Measurements from ENCODE around the gene CACNB4.

Gene CACNB4

DNA sequence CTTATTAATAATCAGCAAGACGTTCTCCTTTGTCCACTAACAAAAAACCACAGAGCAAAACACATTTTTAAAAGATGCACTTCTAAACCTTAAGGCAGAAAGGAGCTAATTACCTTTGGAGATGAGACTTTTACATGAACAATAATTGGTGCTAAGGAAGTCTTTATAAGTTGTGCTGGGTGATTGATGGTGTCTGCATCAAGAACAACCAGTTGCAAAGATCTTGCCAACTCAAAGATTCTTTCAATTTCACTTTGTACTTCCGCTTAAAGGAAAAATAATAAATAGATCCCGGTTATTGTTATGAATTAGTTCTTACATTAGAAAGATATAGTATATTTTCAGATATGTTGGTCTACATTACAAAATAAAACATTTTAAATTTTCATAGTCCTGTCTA is 243.7 kb downstream of the CACNB4 start:
- no peak for DNase-seq (ENCODE audit: low read depth in 2 of 2)

DNA sequence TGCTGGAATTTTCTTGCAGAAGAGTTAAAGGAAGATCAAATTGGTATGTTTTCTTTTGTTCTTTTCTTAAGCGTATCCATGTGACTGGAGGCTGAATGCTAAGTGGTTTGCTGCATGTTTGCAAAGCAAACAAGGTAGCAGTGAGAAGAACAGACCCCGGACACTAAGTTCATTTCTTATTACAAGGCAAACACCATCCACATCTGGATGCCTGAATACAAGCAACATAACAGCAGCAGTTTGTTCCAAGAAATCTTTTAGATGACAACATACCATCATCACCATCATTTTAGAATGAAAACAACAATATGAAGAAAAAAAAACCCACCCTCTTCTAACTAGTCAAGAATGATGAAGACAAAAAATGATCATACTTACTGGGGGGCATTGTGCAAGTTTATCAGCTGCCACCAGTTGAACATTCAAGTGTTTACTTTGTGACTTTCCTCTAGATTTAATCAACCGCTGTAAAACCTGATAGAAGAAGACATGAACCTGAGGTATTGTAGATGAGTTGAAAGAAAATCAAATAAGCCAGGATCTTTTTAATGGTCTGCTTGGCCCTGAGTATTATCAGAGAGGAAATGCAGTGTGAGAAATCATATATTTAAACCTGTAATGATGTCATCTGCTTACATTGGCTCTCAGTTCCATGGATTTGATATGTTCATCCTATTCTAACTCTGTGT is 245.6 kb downstream of the CACNB4 start:
- DNase-seq (ENCODE audit: low read depth in 2 of 2) = no peak

DNA sequence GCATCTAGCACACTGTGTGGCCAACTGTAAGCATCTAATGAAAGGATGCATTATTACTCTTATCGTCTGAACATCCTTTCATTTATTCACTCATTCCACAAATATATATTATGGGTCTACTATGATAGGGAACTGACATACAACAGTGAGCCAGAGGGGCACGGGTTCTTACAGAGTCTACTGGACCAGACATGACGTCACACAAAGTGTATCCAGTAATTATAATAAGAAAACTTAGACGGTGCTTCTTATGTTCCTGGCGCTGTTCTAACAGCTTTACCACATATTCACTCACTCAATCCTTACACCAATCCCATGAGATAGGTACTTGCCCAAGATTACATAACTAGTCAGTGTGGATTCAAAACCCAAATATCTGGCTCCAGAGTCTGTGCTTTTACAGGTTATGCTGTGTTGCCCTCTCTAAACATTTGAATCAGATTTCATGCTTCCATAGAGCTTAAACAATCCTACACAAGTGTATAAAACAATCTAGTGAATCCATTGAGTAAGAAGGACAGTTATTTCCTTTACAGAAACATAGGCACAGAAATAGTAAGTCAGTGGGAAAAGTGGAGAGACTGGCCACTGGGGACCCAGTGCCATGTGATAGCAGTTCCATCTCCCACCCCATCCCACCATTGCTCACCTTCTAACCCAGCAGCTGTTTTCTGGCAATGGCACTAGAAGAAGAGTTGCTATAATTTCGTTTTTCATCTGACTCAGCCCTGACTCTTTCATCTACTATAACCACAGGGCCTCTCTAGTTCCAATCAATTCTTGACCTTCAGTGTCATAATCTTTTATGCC is 246.4 kb downstream of the CACNB4 start:
- no peak for DNase-seq (ENCODE audit: low read depth in 2 of 2)

DNA sequence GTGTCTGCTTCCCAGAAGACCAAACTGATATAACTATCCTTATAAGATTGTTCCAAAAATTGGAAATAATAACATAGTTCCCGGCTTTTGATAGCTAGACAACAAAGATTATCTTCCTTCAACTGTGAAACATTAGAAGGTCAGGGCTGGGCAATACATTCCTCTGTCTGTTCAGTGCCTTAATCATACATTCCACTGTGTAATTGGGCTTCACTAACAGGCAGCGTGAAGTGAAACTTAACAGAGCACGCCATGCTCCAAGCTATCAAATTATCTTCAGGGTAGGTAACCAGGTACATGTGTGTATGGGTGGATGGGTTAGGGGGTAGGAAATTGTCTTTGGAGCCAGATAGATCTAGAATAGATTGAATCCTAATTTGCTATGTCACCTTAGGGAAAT is 247.1 kb downstream of the CACNB4 start:
- DNase-seq (ENCODE audit: low read depth in 2 of 2) = no peak

DNA sequence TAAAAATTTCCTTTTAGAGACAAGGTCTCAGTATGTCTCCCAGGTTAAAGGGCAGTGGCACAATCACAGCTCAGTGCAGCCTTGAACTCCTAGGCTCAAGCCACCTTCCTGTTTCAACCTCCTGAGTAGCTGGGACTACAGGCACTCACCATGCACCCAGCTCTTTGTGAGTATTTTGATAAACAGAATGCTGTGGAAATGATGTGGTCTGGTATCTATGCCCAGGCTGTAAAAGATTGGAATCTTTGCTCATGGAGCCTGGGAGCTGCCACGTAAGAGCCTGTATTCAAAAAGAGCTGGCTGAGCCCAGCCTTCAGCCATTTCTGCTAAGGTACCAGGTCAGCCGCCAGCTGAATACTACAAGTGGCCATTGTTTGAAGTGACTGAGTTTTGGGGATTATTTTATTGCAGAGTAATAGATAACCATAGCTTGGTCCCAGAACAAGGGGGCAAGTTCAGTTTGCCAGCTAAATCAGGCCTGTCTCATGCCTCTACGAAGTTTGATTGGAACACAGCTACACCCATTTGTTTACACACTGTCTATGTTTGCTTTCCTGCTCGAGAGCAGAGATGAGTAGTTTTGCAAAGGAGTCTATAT is 249.3 kb downstream of the CACNB4 start:
- no peak for DNase-seq (ENCODE audit: low read depth in 2 of 2)

DNA sequence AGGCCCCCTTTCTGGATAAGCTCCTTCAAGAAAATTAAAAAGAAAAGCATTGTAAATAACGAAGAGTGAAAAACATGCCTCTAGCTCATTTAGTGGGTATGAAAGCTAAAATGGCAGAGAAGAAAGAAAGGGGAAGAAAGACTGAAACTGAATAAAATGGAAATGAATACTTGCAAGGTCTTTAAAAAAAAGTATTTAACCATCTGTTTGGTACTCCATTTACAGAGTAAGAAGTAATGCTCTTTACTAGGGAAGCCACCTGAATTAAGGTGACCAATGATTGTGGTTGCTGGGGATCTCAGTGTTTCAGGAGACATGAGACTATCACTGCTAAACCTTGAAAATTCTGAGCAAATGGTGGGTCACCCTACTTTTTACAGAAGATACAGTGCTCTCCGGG is 253.0 kb downstream of the CACNB4 start:
- no peak for DNase-seq (ENCODE audit: low read depth in 2 of 2)

DNA sequence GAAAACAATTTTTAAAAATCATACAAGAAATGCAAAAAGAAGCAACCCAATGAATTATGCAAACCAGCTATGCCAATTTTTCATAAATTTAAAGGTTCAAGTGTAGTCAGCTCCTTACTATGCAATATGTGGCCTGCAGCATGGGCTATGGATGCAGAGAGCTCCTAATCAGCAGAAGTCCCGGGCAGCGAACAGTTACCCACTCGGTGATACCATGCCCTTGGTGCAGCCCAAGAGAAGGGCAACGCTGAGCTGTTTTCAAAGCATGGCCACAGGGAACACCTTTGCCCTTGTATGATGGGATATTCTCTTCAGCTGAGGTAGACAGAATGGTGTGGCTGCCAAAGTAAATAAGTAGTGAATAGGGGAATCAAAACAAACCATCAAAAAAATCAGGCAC is 253.4 kb downstream of the CACNB4 start:
- no peak for DNase-seq (ENCODE audit: low read depth in 2 of 2)

DNA sequence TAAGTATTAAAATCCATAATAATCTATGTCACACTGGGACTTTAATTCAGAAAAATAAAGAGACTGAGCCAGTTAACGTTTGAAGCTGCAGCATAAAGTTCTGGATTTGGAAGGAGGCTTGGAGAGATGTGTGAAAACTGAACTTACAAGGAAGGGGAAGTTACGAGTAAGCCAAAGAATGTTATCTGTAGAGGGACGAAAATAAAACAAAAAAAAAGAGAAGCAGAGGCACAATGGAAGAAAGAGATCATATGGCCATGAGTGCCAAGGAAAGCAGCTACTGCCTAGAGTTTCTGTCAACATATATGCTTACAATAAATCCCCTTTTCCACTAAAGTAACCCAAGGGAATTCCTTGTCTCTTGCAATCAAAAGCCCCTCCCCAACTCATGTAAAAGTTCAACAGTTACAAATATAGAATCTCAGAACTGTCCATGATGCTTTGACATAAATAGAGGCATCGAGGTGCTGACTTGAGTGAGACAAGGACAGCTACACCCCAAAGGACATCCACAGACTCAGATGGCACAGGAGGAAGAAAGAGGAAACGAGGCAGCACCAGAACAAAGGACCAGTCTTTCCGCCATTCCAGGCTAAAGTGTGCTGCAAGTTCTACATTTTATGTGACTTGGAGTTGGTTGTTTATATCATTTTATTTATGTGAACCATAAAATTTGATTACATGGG is 254.5 kb downstream of the CACNB4 start:
- DNase-seq (ENCODE audit: low read depth in 2 of 2) = no peak

DNA sequence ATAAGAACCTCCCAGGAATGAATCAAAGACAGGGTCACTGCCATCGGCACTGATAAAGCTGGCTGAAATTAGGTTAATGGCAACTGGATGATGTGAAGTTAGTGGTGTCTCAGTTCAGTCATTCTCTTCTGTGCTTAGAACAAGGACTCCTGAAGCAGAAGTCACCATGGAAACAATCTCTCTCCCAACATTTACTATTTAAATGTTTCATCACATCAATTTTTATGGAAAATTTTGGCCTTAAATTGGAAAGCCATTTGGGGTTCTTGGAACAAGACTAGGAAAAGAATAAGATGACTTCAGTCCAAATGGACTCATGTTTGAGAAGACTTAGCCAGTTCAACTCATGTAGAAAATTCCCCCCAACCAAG is 255.2 kb downstream of the CACNB4 start:
- no peak for DNase-seq (ENCODE audit: low read depth in 2 of 2)

DNA sequence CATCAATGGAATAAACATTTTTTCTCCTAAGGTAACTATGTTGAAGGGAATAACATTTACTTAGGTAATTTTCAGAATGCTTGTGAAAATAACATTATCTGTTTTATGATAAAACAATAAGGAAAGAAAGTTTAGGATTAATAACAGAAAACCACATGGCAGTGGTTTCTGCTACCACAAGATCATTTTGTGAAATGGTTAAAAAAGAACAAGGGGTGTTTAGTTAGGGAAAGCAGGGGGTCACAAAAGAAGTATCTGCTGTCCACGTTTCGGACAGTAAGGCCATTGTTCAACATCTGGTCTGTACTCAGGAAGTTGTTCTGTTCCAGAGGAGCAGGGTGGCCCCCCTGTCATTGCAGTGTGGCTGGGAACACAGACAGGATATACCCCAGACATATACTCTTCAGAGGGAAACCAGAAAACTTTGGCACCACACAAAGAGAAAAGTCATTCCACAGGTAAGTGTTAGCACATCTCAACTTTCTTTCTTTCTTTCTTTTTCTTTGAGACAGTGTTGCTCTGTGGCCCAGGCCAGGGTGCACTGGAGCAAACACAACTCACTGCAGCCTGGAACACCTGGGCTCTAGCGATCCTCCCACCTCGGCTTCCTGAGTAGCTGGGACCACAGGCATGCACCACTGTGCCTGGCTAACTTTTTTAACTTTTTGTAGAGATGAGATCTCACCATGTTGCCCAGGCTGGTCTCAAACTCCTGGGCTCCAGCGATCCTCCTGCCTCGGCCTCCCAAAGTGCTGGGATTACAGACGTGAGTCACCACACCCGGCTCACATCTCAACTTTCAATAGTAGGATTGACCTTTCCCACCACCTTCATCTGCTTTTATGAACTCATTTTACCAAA is 255.8 kb downstream of the CACNB4 start:
- no peak for DNase-seq (ENCODE audit: low read depth in 2 of 2)

DNA sequence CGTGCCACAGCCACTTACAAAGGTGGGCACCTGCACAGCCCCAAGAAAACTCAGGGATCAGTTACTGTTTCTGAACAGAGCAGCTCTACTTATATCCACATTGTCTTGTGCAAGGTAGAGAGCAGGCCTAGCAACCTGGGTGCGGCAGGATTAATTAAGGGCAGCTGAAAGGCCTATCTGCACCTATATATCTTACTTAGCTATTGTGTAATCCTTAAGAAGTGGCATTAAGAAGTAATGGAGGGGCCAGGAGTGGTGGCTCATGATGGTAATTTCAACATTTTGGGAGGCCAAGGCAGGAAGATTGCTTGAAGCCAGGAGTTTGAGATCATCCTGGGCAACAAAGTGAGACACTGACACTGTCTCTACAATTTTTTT is 257.8 kb downstream of the CACNB4 start:
- no peak for DNase-seq (ENCODE audit: low read depth in 2 of 2)

DNA sequence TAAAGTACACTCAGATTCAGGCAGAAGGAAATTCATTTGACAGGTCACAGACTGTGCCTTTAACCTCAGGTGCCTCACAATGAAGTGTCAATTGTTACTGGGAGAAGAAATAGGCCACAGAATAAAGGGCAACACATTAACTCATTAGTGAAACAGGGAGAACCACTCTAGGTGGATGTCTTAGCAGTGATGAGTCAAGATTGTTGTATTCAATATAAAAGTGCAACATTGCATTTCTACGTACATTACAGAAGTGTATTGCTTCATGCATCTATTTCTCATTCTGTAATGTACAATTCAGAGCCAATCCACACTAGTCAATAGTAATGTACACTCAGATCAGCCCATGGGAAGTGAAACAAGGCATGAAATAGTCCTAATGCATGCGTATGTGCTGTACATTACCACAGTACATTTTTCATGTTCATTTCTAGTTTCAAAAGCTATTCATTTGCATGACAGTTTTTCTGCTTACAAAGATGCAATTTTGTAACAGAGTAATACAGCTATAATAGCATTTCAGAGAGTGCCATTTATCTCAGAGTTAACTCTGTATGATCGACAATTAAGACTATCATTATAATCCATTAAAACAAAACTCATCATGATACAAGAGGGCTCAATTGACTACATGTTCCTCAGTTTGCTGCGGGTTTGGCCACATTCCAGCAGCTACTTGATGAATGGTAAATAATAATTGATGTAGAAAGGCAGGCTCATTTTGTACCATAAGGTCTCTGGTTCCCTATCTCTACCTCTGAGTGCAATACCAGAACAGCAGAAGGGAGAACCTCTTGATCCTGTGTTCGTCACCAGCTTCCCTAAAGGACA is 258.4 kb downstream of the CACNB4 start:
- no peak for DNase-seq (ENCODE audit: low read depth in 2 of 2)

DNA sequence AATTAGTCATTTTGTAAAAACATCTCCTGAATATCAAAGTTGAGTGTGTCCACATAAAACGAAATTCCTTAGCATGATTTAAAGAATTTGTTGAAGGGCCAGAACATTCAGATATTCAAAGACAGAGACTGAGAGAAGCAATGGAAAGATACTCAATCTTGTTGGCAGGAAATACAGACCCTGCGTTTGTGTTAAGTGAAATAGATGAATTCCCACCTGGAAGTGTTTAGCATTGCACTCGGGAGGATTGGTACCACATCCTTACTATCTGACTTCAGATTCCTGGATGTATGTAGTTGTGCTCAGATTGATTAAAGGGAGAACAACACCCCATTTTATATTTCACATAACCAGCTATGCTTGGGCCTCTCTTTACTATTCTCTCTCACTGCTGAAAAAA is 260.9 kb downstream of the CACNB4 start:
- DNase-seq (ENCODE audit: low read depth in 2 of 2) = no peak

DNA sequence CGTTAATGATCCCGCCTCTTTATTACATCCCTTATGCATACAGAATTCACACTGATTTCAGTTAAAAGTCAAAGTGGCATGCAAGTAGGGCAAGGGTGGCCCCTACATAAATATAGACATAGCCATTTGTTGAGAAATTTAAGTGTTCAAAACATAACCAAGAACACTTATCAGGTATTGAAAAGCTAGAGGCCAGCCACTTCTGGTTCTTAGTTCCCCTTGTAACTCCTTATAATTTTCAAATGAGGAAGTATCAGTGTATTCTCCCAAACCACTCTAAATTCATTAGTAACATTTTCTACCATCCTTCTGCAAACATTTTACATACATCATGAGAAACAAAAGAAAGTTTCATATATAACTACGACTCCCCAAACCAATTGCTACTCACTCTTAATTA is 264.9 kb downstream of the CACNB4 start:
- DNase-seq (ENCODE audit: low read depth in 2 of 2) = no peak

DNA sequence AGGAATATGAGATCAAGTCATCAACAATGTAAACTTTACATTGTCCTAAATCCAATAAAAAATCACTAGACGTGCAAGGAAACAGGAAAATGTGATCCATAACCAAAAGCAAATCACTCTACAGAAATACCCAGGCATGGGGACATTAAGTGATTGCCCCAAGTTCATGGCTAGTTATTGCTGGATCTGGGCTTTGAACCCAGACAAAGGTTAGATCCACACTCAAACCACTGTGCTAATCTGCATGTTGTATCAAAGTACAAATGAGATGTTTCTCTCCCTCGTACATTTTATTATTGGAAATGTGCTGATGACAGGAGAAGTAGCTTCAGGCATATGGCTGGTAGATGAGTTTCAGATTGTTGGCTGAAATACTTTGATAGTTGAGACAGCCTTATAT is 267.9 kb downstream of the CACNB4 start:
- DNase-seq (ENCODE audit: low read depth in 2 of 2) = no peak

DNA sequence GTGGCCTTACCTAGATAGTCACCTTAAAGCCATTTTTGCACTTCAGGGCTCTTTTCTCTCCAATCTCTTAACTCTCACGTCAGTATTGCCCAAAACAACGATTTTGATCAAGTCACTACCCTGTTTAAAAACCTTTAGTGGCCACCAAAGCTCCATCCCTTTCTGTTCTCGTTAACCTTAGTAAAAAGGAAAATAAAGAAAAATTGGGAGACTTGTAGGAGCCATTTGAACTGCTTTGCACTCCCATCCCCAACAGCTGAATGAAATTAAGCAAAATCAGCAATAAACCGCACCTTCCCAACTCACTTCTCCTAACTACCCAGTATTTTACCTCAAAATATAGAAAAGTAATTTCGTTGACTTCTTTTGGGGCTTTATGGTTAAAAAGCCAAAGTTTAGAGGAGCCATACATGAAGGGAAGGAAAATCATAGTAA is 269.9 kb downstream of the CACNB4 start:
- DNase-seq (ENCODE audit: low read depth in 2 of 2) = no peak

DNA sequence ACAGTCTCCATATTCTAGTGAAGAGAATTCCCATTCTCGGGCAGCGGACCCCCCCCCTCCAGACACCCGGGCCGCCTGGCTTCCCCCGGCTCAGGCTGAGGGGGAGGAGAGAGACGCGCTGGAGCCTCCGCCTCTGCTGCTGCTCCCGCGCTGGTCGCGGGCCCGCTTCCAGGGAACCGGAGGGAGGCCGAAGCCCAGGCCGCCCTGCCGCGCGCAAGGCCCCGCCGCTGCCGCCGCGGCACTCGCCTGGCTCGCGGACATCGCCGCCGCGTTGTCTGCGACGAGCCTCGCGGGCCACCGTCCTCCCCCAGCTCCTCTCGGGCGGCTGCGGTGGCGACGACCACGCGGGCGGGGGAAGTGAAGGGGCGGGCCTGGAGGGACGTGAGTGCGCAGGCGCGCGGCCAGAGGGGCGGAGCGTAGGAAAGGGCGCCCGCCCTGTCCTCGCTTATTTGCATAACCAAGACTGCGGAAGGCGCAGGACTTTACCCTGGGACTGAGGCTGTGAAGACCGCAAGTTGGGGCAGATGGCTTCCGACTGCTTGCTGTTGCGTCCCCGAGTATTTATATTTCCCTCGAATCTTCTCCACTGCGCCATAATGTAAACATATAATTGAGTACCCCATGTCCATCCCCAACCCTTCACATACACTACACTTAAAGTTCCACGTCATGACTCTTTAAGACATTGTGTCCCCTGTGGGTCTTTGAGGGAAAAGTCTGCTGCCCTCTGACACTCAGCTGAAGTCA is 270.5 kb downstream of the CACNB4 start, which contains the start of gene ARL5A:
TSS of gene ARL5A (minus strand) at position 279 of the 747 bp plus-strand sequence. CDS start at position 34, 245 bp downstream.
- peak; percentile 86 to 88 for DNase-seq (ENCODE audit: low read depth in 2 of 2)

DNA sequence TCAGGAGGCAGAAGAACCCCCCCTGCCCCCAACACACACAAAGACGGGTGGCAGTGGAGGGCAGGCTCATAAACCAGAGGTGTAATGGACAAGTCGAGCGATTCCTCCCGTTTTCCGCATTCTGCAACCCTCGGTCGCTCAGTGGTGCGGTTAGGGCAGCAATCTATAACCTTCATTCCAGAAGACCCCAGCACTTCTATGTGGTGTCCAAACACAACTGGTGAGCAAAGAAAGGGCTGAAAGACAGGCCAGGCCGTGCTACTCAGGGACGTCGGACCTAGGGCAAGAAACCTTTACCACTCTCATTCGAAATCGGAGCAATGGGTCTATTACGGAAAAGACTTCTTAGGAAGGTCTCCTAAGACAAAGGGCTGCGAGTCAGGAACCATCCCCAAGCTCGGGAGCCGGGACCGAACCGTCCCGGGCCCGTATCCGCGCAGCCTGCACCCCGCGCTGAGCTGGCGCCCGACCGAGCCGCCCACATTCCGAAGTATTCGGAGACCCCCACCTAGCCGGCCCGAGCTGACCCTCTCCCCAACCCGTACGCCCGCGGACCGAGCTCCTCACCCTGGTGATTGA is 271.2 kb downstream of the CACNB4 start:
- no peak for DNase-seq (ENCODE audit: low read depth in 2 of 2)

DNA sequence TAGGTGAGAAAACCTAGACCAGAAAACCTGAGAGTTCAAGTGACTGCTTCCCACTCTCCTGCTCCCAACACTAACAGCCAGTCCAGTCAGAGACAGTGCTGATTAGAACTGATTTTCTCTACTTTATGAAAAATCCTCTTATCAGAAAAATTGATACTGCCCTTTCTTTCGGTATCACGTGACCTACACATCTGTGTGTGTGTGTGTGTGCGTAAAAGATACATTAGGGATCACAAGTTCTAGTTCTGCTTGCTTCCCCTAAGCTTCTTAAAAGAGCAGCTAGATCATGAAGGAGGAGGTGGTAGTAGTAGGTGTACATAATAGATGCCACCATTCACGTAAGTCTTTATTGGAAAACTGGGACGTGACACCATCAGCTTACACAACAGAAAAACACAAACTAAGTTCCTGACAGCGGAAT is 272.1 kb downstream of the CACNB4 start:
- DNase-seq (ENCODE audit: low read depth in 2 of 2) = no peak
